ENCODE data around the gene CSH2.

The CSH2 gene

GRCh38 chr17:63833741-63834373 is 39.6 kb downstream of the CSH2 start:
- DNase-seq (ENCODE audit: low spot score): no peak

- no peak for DNase-seq (ENCODE audit: low spot score)
Measured at GRCh38 chr17:63833026-63833740, 40.3 kb downstream of the CSH2 start.

GRCh38 chr17:63832455-63832854 is 41.0 kb downstream of the CSH2 start:
- DNase-seq (ENCODE audit: low spot score): no peak

- DNase-seq (ENCODE audit: low spot score): no peak
Measured at GRCh38 chr17:63832014-63832413, 41.5 kb downstream of the CSH2 start.

GRCh38 chr17:63831505-63831904 is 42.0 kb downstream of the CSH2 start:
- no peak for DNase-seq (ENCODE audit: low spot score)

- DNase-seq (ENCODE audit: low spot score): no peak
Measured at GRCh38 chr17:63830904-63831491, 42.5 kb downstream of the CSH2 start.

- no peak for DNase-seq (ENCODE audit: low spot score)
Measured at GRCh38 chr17:63830278-63830677, 43.2 kb downstream of the CSH2 start.

GRCh38 chr17:63828936-63829335 is 44.5 kb downstream of the CSH2 start:
- DNase-seq (ENCODE audit: low spot score): no peak

GRCh38 chr17:63827801-63828221 is 45.7 kb downstream of the CSH2 start:
- no peak for DNase-seq (ENCODE audit: low spot score)

GRCh38 chr17:63827002-63827800 is 46.3 kb downstream of the CSH2 start, which contains the start of the genes FTSJ3 and PSMC5:
FTSJ3 (minus strand) TSS chr17:63827663; CDS start chr17:63826902, 761 bp downstream.
PSMC5 (plus strand) TSS chr17:63827431; CDS start chr17:63827491, 60 bp downstream.
- DNase-seq (ENCODE audit: low spot score): peak; percentile 96

- DNase-seq (ENCODE audit: low spot score): no peak
Measured at GRCh38 chr17:63826468-63827001, 46.9 kb downstream of the CSH2 start.

GRCh38 chr17:63824362-63824761 is 49.1 kb downstream of the CSH2 start:
- no peak for DNase-seq (ENCODE audit: low spot score)

GRCh38 chr17:63823659-63824331 is 49.7 kb downstream of the CSH2 start:
- no peak for DNase-seq (ENCODE audit: low spot score)

GRCh38 chr17:63822537-63822936 is 50.9 kb downstream of the CSH2 start:
- no peak for DNase-seq (ENCODE audit: low spot score)
